CD4-positive, alpha-beta T cell treated with Interleukin-15 for 4 hours (primary cell): ENCODE measurements around the gene KLF3.

Experiments used
- DNase-seq: peaks from one replicate; pipeline ENCODE4 v3.0.0-alpha.2; 2020; ENCODE audit warnings: low spot score

The KLF3 gene

DNA sequence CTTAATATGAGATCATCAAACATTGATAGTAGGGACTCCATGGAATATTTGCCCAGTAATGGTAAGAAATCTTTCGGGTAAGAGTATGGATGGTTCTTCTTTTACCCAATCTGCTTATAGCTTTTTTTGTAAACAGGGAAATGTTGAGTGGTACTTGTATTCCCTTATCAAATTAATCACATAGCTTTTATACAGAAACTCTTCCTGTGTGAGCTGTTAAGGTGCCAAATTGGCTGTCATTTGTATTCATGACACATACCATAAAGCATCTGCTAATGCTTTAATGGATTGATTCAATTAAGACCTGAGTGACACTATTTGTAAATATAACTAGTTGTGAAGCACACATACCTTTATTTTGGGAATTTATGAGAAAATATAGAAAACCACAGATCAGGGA, 34.2 kb downstream of the KLF3 start:
- DNase-seq: no peak

DNA sequence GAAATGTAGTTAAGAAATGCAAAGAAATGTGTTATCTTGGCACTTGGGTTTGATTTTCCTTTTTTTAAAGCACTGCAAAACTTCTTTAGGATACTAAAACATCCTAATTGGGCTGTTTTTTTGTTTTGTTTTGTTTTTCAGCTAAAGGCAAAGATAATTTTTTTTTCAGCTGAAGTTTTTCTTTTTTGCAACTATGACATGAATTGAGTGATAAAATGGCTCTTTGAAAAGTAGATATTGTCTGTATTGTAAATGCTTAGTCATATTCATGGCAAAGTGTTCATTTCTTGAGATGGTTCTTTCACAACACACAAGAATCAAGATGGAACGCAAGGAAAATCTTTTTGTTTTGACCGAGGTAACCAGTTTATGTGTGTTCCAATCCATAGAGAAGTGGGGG, 35.1 kb downstream of the KLF3 start:
- DNase-seq: no peak

DNA sequence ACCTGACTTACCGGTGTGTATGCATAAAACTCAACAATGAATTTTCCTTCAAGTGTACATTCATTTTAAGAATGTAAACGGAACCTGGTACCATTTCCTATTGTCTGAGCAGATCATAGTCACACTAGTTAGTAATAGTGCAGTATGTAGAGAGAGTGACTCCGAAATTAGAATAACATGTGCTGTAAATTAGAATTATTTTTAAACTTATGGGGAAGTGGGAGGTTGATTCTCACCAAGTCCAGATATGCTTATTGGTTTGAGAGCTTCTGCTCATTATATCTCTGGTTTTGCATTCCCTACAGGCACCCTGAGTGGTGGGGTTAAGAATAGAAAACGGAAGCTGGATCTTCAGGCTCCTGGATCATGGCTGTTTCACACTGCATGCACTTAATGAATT, 39.6 kb downstream of the KLF3 start:
- DNase-seq: no peak

GRCh38 chr4:38704622-38705154, 40.7 kb downstream of the KLF3 start:
- DNase-seq: no peak

GRCh38 chr4:38706301-38706700, 42.3 kb downstream of the KLF3 start:
- DNase-seq: no peak

GRCh38 chr4:38710053-38710452, 46.1 kb downstream of the KLF3 start:
- no peak for DNase-seq

- DNase-seq: no peak
Observed at GRCh38 chr4:38711066-38711465, 47.1 kb downstream of the KLF3 start.

DNA sequence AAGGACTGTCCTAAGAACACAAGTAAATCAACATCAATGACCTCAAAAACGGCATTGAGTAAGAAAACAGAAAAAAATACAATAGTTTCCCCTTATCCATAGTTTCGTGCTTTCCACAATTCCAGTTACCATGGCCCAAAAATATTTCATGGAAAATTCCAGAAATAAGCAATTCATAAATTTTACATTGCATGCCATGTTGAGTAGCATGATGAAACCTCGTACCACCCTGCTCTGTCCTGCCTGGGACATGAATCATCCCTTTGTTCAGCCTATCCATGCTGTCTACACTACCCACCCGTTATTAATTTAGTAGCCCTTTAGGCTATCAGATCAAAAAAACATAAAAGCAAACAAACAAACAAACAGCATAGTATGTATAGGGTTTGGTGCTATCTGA, 51.1 kb downstream of the KLF3 start:
- no peak for DNase-seq

DNA sequence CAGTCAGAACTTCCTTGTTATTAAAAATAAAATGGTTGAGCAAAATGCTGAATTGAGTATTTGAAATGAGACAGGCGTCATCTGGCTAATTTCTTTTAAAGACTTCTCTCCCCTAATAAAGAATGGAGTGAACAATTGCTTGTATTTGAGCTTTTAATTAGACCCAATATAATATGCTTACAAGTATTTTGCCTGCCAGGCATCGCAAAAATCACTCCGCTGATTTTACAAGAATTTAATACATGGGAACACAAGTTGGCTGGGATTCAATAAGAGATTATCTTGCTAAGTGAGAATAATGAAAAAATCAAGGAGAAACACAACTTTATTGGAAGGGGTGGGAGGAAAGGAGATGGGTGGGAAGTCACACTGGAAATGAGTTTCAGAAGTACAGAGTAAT, 52.3 kb downstream of the KLF3 start:
- DNase-seq: no peak

DNA sequence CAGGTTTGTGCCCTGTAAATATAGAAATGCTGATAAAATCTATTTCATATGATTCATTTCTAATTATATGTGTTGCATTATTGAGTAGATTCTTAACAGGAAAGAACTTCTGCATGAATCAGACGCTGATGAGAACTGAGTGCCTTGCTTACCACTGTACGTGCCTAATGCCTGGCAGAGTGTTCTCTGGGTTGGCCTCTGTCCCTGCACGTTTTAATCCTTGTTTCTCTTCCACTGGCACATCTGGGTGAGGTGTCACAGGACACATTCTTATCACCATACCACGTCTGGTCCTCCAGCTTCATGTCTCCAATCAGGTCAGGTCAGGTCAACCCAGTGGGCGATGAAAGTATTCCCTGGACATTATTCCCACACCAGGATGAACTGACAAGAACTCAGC, 53.6 kb downstream of the KLF3 start:
- DNase-seq: no peak

DNA sequence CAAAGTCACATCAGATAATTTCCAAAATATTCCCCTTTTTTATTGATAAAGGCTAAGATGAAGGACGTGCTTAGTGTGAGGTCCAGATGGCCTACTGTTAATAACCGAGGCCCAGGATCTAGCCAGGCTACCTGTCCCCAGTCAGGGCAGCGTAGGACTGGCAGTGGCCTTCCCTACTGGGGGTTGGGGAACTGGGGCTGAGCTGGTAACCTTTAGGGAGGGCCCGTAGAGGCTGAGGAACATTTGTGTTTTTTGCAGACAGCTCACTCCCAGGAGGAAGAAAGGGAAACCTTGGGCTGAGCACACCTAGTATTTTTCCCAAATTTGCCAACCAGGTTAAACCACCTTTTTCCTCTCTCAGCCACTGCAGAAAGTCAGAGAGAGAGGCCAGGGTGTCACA, 59.1 kb downstream of the KLF3 start:
- no peak for DNase-seq

GRCh38 chr4:38723726-38724474, 59.9 kb downstream of the KLF3 start:
- DNase-seq: no peak

DNA sequence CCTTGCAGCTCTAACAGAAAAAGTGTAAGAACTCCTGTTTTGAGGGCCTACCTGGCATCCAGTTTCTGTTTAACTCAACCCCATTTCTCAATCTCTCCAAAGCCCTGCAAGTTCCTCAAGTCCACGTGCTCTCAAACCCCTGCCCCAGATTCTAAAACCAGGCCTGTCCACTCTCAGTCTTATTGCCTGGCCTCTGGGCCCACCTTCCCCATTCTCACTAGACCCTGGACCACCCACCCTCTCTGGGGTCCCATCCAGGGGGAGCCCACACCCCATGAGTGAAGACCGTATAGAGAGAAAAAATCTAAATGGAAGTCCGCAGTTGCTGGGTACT, 60.4 kb downstream of the KLF3 start:
- DNase-seq: no peak

- DNase-seq: no peak
Observed at GRCh38 chr4:38728631-38729141, 64.7 kb downstream of the KLF3 start.

GRCh38 chr4:38730493-38730829, 66.5 kb downstream of the KLF3 start:
- no peak for DNase-seq

DNA sequence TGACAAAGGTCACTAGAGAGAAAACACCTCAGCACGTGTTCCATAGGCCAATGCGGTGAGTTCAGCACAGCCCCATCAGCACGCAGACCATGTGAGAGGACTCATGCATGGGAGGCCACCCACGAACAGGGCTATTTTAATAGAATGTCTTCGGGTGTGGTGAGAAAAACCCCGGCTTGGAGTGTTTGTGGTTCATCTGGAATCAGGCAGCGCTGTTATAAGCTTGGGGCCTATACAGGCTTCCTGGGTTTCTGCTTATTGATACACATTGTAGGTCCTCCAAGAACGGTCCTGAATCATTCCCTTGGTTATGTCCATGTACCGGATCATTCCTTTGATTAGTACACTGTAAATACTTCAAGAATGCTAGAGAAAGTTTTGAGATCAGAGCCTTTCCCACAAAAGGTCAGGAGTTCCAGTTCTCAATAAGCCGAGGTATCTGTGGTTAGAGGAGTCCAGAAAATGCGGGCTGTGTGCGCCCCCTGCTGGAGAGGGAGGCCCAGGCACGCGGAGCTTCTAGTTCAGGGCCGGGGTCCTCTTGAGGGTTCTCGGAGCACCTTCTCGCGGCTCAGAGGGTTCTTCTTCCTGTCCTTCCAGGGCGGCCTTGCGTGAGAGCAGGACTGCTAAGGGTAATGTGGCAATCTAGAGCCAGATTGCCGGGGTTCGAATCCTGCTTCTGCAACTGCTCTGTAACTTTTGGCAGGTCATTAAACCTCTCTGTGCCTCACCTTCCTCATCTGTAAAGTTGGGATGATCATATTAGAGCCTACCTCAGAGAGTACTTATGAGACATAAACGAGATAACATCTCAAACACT, 67.0 kb downstream of the KLF3 start:
- DNase-seq: peak; percentile 84

GRCh38 chr4:38733663-38734062, 69.7 kb downstream of the KLF3 start:
- DNase-seq: no peak

DNA sequence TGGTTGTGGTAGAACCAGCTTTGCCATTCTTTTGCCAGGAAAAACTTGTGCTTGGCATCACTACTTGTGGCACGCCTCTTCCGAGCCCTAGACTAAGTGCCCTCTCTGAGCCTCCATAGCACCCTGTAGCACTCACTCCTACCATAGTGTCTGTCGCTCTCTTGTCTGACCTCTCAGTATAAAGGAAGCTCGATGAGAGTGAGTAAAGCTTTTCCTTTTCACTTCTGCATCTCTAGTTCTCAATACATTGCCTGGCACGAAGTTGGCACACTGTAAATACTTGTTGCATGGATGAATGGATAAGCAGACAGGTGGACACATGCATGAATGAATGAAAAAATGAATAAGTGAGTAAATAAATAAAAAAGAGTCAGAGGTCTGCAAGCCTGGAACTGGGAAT, 70.4 kb downstream of the KLF3 start:
- DNase-seq: no peak

- no peak for DNase-seq
Observed at GRCh38 chr4:38734911-38735310, 70.9 kb downstream of the KLF3 start.

GRCh38 chr4:38735870-38736269, 71.9 kb downstream of the KLF3 start:
- no peak for DNase-seq

GRCh38 chr4:38738940-38739803, 75.2 kb downstream of the KLF3 start:
- no peak for DNase-seq

DNA sequence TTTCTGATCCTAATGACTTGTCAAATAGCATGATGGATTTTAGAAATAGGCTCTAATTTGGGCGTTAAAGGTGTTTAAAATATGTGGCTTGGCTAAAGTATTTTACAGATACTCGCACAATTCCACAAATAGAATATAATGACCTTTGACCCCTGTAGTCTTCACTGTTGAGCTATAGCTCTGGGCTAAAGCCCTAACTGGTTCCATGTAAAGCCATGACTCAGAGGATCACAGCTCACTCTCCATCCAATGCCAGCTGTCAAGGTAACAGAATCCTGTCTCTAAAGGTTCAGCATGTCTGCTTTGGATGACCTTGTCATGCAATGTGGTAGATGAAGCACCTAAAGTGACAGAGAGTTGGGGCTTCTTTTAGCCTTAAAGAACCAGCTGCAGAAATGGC, 76.3 kb downstream of the KLF3 start:
- no peak for DNase-seq
